ENCODE measurements around the gene TOR2A. TPM values are rescaled to one million over a fixed set of nuclear protein-coding genes. Genes with fewer than 3 reads are reported as not detected.
A peak's percentile ranks its signal among the peaks of the same experiment; 100 is the strongest.

TOR2A gene
- total and polyA plus RNA-seq, 5 donors from 2014 or later, result 11.9 to 30.2 (median 23.2) TPM

- H3K27ac ChIP-seq (ENCODE audit: insufficient read depth, low read length, poor library complexity, severe bottlenecking), result no peak overlapping the region
- H3K27me3 Mint-ChIP-seq, result no peaks in the 10 kb centered on the region
- no peaks in the 10 kb centered on the region for H3K27me3 ChIP-seq (ENCODE audit: control insufficient read depth, insufficient read depth, low read length)
- no peak overlapping the region for H3K27ac Mint-ChIP-seq
- no peak for ATAC-seq (ENCODE audit: low read depth in 2 of 2)
- H3K9me3 ChIP-seq (ENCODE audit: control insufficient read depth in 2 of 2, low read length in 2 of 2), result no peaks in the 10 kb centered on the region
- H3K36me3 ChIP-seq (ENCODE audit: control insufficient read depth, insufficient read depth, low read length), result peaks cover 2% of the 10 kb centered on the region
- H3K36me3 Mint-ChIP-seq, result no peaks in the 10 kb centered on the region
- DNase-seq, result no peak
- no peaks in the 10 kb centered on the region for H3K9me3 Mint-ChIP-seq
- H3K4me3 Mint-ChIP-seq, result peak overlapping the region in 1 of 4 donors; percentile 54
- H3K4me1 Mint-ChIP-seq, result peaks cover 0 to 12% (median 7%) of the 10 kb centered on the region in 4 donors
- peaks cover 7% of the 10 kb centered on the region for H3K4me1 ChIP-seq (ENCODE audit: control insufficient read depth, insufficient read depth, low read length, poor library complexity, severe bottlenecking)
- H3K4me3 ChIP-seq (ENCODE audit: low read depth, low read length), result no peak overlapping the region
Observed at GRCh38 chr9:127729522-127730256, 5.4 kb downstream of the TOR2A start.

- Histone ChIP-seq H3K27ac (ENCODE audit: insufficient read depth, low read length, poor library complexity, severe bottlenecking) (no peak overlapping the region), H3K27me3 (ENCODE audit: control insufficient read depth, insufficient read depth, low read length) (no peaks in the 10 kb centered on the region), H3K9me3 (ENCODE audit: control insufficient read depth in 2 of 2, low read length in 2 of 2) (no peaks in the 10 kb centered on the region), H3K4me1 (ENCODE audit: control insufficient read depth, insufficient read depth, low read length, poor library complexity, severe bottlenecking) (no peaks in the 10 kb centered on the region), H3K36me3 (ENCODE audit: control insufficient read depth, insufficient read depth, low read length) (peaks cover 2% of the 10 kb centered on the region), H3K4me3 (ENCODE audit: low read depth, low read length) (no peak overlapping the region)
- H3K27ac Mint-ChIP-seq, result no peak overlapping the region
- H3K36me3 Mint-ChIP-seq, result no peaks in the 10 kb centered on the region
- no peak for ATAC-seq (ENCODE audit: low read depth in 2 of 2)
- H3K4me3 Mint-ChIP-seq, result peak overlapping the region in 1 of 4 donors; percentile 44
- no peaks in the 10 kb centered on the region for H3K27me3 Mint-ChIP-seq
- DNase-seq, result no peak
- H3K4me1 Mint-ChIP-seq, result peaks cover 0 to 4% (median 3%) of the 10 kb centered on the region in 4 donors
- no peaks in the 10 kb centered on the region for H3K9me3 Mint-ChIP-seq
Observed at GRCh38 chr9:127728808-127729207, 6.3 kb downstream of the TOR2A start.

- Histone ChIP-seq H3K27me3 (ENCODE audit: control insufficient read depth, insufficient read depth, low read length) (no peaks in the 10 kb centered on the region), H3K36me3 (ENCODE audit: control insufficient read depth, insufficient read depth, low read length) (no peaks in the 10 kb centered on the region), H3K9me3 (ENCODE audit: control insufficient read depth in 2 of 2, low read length in 2 of 2) (no peaks in the 10 kb centered on the region), H3K4me1 (ENCODE audit: control insufficient read depth, insufficient read depth, low read length, poor library complexity, severe bottlenecking) (no peaks in the 10 kb centered on the region), H3K27ac (ENCODE audit: insufficient read depth, low read length, poor library complexity, severe bottlenecking) (no peak overlapping the region), H3K4me3 (ENCODE audit: low read depth, low read length) (no peak overlapping the region)
- Mint-ChIP-seq H3K27ac (no peak overlapping the region), H3K4me3 (no peak overlapping the region), H3K27me3 (no peaks in the 10 kb centered on the region), H3K4me1 (peaks cover 0 to 4% (median 0%) of the 10 kb centered on the region in 4 donors), H3K36me3 (no peaks in the 10 kb centered on the region), H3K9me3 (no peaks in the 10 kb centered on the region)
- ATAC-seq (ENCODE audit: low read depth in 2 of 2), result no peak
- no peak for DNase-seq
Observed at GRCh38 chr9:127726871-127727270, 8.2 kb downstream of the TOR2A start.

DNA sequence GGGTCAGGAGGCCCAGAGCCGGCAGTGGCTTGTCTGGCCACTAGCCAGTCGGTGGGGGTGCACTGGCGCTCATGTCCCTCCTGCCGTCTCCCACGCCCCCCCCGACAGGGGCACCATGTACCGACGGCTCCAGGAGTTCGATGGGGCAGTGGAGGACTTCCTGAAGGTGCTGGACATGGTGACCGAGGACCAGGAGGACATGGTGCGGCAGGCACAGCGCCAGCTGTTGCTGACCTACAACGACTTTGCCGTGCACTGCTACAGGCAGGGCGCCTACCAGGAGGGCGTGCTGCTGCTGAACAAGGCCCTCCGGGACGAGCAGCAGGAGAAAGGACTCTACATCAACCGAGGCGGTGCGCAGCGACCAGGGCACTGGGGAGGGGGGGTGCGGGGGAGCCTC lies 11.1 kb downstream of the TOR2A start:
- H3K27me3 ChIP-seq (ENCODE audit: control insufficient read depth, insufficient read depth, low read length), result no peaks in the 10 kb centered on the region
- H3K4me3 ChIP-seq (ENCODE audit: low read depth, low read length), result no peak overlapping the region
- H3K36me3 Mint-ChIP-seq, result no peaks in the 10 kb centered on the region
- H3K27me3 Mint-ChIP-seq, result no peaks in the 10 kb centered on the region
- DNase-seq (no peak), ATAC-seq (ENCODE audit: low read depth in 2 of 2) (no peak)
- no peak overlapping the region for H3K27ac ChIP-seq (ENCODE audit: insufficient read depth, low read length, poor library complexity, severe bottlenecking)
- H3K4me1 Mint-ChIP-seq, result peaks cover 0 to 27% (median 9%) of the 10 kb centered on the region in 4 donors
- no peaks in the 10 kb centered on the region for H3K9me3 Mint-ChIP-seq
- H3K36me3 ChIP-seq (ENCODE audit: control insufficient read depth, insufficient read depth, low read length), result no peaks in the 10 kb centered on the region
- H3K27ac Mint-ChIP-seq, result no peak overlapping the region
- H3K9me3 ChIP-seq (ENCODE audit: control insufficient read depth in 2 of 2, low read length in 2 of 2), result no peaks in the 10 kb centered on the region
- peak overlapping the region in 1 of 4 donors; percentile 7 for H3K4me3 Mint-ChIP-seq
- peaks cover 9% of the 10 kb centered on the region for H3K4me1 ChIP-seq (ENCODE audit: control insufficient read depth, insufficient read depth, low read length, poor library complexity, severe bottlenecking)

GRCh38 chr9:127723444-127723843 lies 11.7 kb downstream of the TOR2A start:
- no peaks in the 10 kb centered on the region for H3K36me3 Mint-ChIP-seq
- H3K27me3 Mint-ChIP-seq, result no peaks in the 10 kb centered on the region
- H3K9me3 Mint-ChIP-seq, result no peaks in the 10 kb centered on the region
- no peaks in the 10 kb centered on the region for H3K9me3 ChIP-seq (ENCODE audit: control insufficient read depth in 2 of 2, low read length in 2 of 2)
- no peak overlapping the region for H3K4me3 Mint-ChIP-seq
- H3K27me3 ChIP-seq (ENCODE audit: control insufficient read depth, insufficient read depth, low read length), result no peaks in the 10 kb centered on the region
- DNase-seq (no peak), ATAC-seq (ENCODE audit: low read depth in 2 of 2) (no peak)
- H3K36me3 ChIP-seq (ENCODE audit: control insufficient read depth, insufficient read depth, low read length), result no peaks in the 10 kb centered on the region
- H3K4me1 Mint-ChIP-seq, result peaks cover 0 to 27% (median 9%) of the 10 kb centered on the region in 4 donors
- no peak overlapping the region for H3K4me3 ChIP-seq (ENCODE audit: low read depth, low read length)
- peaks cover 9% of the 10 kb centered on the region for H3K4me1 ChIP-seq (ENCODE audit: control insufficient read depth, insufficient read depth, low read length, poor library complexity, severe bottlenecking)
- no peak overlapping the region for H3K27ac Mint-ChIP-seq
- no peak overlapping the region for H3K27ac ChIP-seq (ENCODE audit: insufficient read depth, low read length, poor library complexity, severe bottlenecking)

- ATAC-seq (ENCODE audit: low read depth in 2 of 2) (no peak), DNase-seq (no peak)
- Histone ChIP-seq H3K27ac (ENCODE audit: insufficient read depth, low read length, poor library complexity, severe bottlenecking) (no peak overlapping the region), H3K36me3 (ENCODE audit: control insufficient read depth, insufficient read depth, low read length) (no peaks in the 10 kb centered on the region), H3K9me3 (ENCODE audit: control insufficient read depth in 2 of 2, low read length in 2 of 2) (no peaks in the 10 kb centered on the region), H3K27me3 (ENCODE audit: control insufficient read depth, insufficient read depth, low read length) (no peaks in the 10 kb centered on the region), H3K4me3 (ENCODE audit: low read depth, low read length) (no peak overlapping the region), H3K4me1 (ENCODE audit: control insufficient read depth, insufficient read depth, low read length, poor library complexity, severe bottlenecking) (peaks cover 9% of the 10 kb centered on the region)
- Mint-ChIP-seq H3K9me3 (no peaks in the 10 kb centered on the region), H3K27ac (no peak overlapping the region), H3K4me1 (peaks cover 0 to 27% (median 9%) of the 10 kb centered on the region in 4 donors), H3K27me3 (no peaks in the 10 kb centered on the region), H3K4me3 (no peak overlapping the region), H3K36me3 (no peaks in the 10 kb centered on the region)
Observed at GRCh38 chr9:127723013-127723412, 12.1 kb downstream of the TOR2A start.

DNA sequence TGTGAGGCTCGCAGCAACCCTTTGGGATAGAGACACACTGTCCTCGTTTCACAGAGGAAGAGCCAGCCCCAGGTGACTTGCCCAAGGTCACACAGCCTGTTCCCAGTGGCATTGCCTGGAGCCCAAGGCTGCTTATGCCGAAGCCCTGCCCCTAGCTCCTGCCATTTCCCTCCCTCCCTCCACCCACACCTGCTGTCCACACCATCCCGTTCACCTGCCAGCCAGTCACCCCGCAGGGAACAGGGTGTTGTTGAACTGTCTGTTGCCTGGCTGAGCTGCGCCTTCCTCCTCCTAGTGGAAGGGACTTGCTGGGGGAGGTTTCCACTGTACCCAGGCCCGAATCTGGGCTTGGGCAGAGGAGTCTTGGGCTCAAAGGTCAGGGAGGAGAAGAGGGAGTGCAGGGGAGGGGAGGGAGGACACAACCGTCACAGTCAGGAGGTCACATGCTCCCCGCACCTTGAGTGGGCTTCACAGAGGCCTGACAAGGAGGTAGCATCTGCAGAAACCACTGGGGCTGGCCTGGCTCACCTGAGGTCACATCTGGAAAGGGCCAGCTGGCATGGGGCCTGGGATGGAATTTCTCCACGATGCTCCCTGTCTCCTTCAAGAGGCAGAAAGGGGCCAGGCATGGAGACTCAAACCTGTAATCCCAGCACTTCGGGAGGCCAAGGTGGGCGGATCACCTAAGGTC lies 12.9 kb downstream of the TOR2A start:
- no peaks in the 10 kb centered on the region for H3K9me3 ChIP-seq (ENCODE audit: control insufficient read depth in 2 of 2, low read length in 2 of 2)
- Mint-ChIP-seq H3K27me3 (no peaks in the 10 kb centered on the region), H3K9me3 (no peaks in the 10 kb centered on the region), H3K27ac (no peak overlapping the region), H3K4me3 (peak overlapping the region in 1 of 4 donors; percentile 54), H3K4me1 (peaks cover 0 to 29% (median 9%) of the 10 kb centered on the region in 4 donors), H3K36me3 (no peaks in the 10 kb centered on the region)
- no peaks in the 10 kb centered on the region for H3K27me3 ChIP-seq (ENCODE audit: control insufficient read depth, insufficient read depth, low read length)
- H3K4me3 ChIP-seq (ENCODE audit: low read depth, low read length), result no peak overlapping the region
- no peak overlapping the region for H3K27ac ChIP-seq (ENCODE audit: insufficient read depth, low read length, poor library complexity, severe bottlenecking)
- no peaks in the 10 kb centered on the region for H3K36me3 ChIP-seq (ENCODE audit: control insufficient read depth, insufficient read depth, low read length)
- ATAC-seq (ENCODE audit: low read depth in 2 of 2) (no peak), DNase-seq (no peak)
- peaks cover 9% of the 10 kb centered on the region for H3K4me1 ChIP-seq (ENCODE audit: control insufficient read depth, insufficient read depth, low read length, poor library complexity, severe bottlenecking)

All from CD4-positive, CD25-positive, alpha-beta regulatory T cell (primary cell).